Fibroblast of villous mesenchyme (primary cell): Measurements from ENCODE around the gene ZBTB9. TPM values are rescaled to one million over a fixed set of nuclear protein-coding genes. Genes with fewer than 3 reads are reported as not detected.
"Not testable (repeated sequence)": the region's sequence is repeated elsewhere in the genome, so short reads cannot be mapped to it uniquely, and the experiment has no call there.

Experiments used
- DNase-seq: peaks from one replicate; pipeline ENCODE4 v3.0.0-alpha.2; 2010; ENCODE audit warnings: low read depth
- H3K4me3 ChIP-seq: 2 replicates; pipeline ENCODE4 v1.5.1; 2011; ENCODE audit warnings: low read depth, mild to moderate bottlenecking, low read length
- total RNA-seq: library from RNA; depleted of rRNA; stranded (reverse); fragments of >200 nt; gene quantifications from 2 replicates; pipeline ENCODE4 v1.2.3, GENCODE V29; 2012
- TF ChIP-seq, protein P1 (sequence below): IDR thresholded peaks from 2 replicates; pipeline ENCODE4 v1.5.1; 2012; ENCODE audit warnings: low read depth, mild to moderate bottlenecking, low read length; ENCODE audit not compliant: insufficient read depth

Gene ZBTB9
- total RNA-seq, 1 donor, result 4.7 TPM

DNA sequence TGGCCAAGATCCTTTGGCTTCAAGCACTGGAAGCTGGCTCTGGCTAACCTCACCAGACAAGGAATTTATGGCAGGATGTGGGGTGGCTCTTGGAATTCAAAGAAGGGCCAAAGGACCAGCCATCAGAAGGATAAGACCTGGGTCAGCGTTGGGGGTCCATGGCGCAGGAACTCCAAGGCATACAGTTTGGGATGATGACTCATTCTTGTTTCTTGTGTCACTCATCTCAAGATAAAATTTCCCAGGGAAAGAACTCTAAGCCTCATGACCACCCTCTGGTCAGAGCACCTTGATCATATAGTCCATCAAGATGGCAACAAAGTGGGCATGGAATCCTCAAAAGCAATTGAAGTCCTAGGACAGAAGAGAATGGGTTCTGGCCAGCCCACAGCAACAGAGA, 4.8 kb downstream of the ZBTB9 start:
- no peak for DNase-seq
- TF ChIP-seq, protein P1, sequence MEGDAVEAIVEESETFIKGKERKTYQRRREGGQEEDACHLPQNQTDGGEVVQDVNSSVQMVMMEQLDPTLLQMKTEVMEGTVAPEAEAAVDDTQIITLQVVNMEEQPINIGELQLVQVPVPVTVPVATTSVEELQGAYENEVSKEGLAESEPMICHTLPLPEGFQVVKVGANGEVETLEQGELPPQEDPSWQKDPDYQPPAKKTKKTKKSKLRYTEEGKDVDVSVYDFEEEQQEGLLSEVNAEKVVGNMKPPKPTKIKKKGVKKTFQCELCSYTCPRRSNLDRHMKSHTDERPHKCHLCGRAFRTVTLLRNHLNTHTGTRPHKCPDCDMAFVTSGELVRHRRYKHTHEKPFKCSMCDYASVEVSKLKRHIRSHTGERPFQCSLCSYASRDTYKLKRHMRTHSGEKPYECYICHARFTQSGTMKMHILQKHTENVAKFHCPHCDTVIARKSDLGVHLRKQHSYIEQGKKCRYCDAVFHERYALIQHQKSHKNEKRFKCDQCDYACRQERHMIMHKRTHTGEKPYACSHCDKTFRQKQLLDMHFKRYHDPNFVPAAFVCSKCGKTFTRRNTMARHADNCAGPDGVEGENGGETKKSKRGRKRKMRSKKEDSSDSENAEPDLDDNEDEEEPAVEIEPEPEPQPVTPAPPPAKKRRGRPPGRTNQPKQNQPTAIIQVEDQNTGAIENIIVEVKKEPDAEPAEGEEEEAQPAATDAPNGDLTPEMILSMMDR, result no peak

DNA sequence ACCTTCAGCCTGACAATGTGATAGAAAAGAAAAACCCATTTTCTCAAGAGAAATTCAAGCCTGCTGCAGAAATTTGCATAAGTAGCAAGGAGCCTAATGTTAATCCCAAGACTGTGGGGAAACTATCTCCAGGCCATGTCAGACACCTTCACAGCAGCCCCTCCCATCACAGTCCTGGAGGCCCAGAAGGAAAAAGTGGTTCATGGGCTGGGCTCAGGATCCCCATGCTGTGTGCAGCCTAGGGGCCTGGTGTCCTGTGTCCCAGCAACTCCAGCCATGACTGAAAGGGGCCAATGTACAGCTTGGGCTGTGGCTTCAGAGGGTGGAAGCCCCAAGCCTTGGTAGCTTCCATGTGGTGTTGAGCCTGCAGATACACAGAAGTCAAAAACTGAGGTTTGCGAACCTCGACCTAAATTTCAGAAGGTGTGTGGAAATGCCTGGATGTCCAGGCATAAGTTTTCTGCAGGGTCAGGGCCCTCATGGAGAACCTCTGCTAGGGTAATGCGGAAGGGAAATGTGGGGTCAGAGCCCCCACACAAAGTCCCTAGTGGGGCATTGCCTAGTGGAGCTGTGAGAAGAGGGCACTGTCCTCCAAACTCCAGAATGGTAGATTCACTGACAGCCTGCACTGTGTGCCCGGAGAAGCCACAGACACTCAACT, 11.8 kb downstream of the ZBTB9 start:
- H3K4me3 ChIP-seq, result no peak overlapping the region
- no peak for DNase-seq
- TF ChIP-seq, protein P1, result no peak

More for the DNA sequence above, 4.8 kb downstream of the ZBTB9 start:
- H3K4me3 ChIP-seq, result no peak overlapping the region

DNA sequence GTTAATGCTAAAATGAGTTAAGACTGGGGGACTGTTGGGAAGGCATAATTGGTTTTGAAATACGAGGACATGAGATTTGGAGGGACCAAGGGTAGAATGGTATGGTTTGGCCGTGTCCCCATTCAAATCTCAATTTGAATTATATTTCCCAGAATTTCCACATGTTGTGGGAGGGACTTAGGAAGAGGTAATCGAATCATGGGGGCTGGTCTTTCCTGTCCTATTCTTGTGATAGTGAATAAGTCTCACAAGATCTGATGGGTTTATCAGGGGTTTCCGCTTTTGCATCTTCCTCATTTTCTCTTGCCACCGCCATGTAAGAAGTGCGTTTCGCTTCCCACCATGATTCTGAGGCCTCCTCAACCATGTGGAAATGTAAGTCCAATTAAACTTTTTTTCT, 12.7 kb downstream of the ZBTB9 start:
- no peak overlapping the region for H3K4me3 ChIP-seq
- TF ChIP-seq, protein P1, result no peak
- no peak for DNase-seq

DNA sequence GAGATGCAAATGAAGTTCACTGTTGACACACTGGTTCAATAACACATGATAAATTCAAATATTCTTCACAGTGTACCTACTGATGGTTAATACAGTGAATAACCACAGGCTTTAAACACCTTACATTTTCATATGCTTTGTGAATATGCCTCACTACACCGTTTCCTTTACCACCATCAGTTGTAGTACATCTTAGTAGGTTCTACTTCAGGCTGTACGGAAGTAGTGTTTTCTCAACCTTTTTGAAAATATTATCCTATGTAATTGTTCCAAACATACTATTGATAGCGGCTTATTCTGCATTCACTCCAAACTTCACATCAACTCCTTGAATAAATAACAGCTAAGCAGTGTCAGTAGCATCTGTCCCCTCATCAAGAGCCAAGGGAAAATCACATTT, 15.3 kb downstream of the ZBTB9 start:
- TF ChIP-seq, protein P1, result no peak
- H3K4me3 ChIP-seq, result no peak overlapping the region
- no peak for DNase-seq

DNA sequence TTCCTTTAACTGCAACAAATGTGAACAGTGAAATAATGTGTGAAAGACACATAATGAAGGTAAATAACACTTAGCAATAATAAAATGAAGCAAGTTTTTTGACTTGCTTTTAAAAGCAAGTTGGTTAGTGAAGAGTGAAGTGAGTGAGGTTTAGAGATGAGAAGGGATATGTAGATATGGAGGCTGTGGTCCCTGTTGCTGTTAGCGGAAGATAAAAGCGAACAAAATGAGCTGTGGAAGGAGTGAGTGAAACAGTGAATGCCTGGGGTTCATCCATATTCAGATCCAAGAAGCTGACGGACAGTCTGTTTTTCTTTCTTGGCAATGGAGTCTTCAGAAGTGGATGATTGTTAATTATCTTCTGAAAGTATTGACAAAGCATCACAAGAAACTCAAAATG, 23.5 kb downstream of the ZBTB9 start:
- TF ChIP-seq, protein P1, result no peak
- DNase-seq, result no peak
- no peak overlapping the region for H3K4me3 ChIP-seq

DNA sequence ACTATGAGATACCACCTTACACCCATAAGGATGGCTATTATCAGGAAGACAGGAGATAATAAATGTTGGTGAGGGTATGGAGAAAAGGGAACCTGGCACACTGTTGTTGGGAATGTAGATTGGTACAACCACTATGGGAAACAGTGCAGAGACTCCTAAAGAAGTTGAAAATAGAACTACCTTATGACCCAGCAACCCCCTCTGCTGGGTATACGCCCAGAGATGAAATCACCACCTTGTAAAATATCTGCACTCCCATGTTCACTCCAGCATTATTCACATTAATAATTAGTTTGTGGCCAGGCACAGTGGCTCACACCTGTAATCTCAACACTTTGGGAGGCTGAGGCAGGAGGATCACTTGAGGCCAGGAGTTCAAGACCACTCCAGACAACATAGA, 26.8 kb downstream of the ZBTB9 start:
- H3K4me3 ChIP-seq, result no peak overlapping the region
- DNase-seq, result peak; percentile 7
- TF ChIP-seq, protein P1, result no peak

DNA sequence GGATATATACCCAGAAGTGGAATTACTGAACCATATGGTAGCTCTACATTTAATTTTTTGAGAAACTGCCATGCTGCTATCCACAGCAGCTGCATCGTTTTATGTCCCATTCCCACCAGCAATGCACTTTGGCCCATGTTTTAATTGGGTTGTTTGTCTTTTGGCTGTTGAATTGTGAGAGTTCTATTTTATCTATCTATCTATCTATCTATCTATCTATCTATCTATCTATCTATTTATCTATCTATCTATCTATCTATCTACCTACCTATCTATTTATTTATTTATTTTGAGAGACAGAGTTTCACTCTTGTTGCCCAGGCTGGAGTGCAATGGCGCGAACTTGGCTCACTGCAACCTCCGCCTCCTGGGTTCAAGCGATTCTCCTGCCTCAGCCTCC, 28.2 kb downstream of the ZBTB9 start:
- not testable (repeated sequence) for DNase-seq, H3K4me3 ChIP-seq
